GM12873 (cell line): ENCODE data around the gene SNX20.

ENCODE experiments used
- TF ChIP-seq, protein P1 (sequence below): IDR thresholded peaks from 2 replicates; pipeline ENCODE4 v1.5.1; 2012; ENCODE audit warnings: low read depth, mild to moderate bottlenecking, moderate library complexity, low read length, control low read depth; ENCODE audit not compliant: insufficient read depth; ENCODE audit errors: missing control alignments

The SNX20 gene

DNA sequence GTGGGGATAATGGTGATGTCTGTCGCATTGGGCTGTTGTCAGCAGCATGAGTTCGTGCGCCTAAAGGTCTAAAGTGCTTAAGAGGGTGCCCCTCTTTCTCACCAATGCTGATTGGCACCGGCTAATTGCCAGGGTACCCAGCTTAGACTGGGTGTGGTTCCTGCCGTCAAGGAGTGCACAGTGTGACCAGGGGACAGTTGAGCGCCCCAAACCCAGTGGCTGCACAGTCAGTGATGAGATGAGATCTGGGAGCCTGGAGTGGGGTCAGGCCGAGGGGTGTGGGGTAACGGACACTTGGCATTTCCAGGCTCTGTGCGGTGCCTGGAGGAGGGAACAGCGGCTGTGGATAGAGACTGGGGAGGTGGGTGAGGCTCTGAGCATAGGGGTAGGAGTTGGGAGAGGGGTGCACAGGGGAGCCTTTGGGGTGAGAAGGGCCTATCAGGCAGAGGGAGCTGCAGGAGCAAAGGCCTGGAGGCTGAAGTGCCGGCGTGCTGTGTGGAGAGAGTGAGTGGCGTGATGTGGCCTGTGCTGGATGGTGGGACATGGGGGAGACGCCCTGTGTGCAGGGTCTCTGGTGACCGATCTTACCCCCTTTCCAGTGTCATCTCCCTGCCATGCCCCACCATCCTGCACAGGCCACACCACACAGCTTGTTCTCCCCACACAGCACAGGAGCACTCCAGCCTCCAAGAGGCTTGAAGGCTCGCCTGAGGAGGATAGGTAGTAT lies 58.3 kb downstream of the SNX20 start:
- TF ChIP-seq, protein P1, sequence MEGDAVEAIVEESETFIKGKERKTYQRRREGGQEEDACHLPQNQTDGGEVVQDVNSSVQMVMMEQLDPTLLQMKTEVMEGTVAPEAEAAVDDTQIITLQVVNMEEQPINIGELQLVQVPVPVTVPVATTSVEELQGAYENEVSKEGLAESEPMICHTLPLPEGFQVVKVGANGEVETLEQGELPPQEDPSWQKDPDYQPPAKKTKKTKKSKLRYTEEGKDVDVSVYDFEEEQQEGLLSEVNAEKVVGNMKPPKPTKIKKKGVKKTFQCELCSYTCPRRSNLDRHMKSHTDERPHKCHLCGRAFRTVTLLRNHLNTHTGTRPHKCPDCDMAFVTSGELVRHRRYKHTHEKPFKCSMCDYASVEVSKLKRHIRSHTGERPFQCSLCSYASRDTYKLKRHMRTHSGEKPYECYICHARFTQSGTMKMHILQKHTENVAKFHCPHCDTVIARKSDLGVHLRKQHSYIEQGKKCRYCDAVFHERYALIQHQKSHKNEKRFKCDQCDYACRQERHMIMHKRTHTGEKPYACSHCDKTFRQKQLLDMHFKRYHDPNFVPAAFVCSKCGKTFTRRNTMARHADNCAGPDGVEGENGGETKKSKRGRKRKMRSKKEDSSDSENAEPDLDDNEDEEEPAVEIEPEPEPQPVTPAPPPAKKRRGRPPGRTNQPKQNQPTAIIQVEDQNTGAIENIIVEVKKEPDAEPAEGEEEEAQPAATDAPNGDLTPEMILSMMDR: no peak

DNA sequence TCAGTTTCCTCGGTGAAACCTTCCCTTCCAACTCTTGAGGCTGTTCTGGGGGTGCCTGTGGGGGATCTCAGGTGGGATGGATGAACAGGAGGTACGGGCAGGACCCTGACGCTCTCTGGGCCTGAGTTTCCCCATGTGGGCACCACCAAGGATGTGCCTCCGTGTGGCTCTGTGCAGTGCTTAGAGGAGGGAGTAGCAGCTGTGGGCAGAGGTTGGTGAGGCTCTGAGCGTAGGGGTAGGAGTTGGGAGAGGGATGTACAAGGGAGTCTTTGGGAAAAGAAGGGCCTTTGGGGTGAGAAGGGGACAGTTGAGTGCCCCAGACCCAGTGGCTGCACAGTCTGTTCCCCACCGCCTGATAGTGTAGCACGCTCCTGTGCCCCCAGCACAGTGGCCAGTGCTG lies 59.1 kb downstream of the SNX20 start:
- TF ChIP-seq, protein P1: no peak
